Measurements from ENCODE around the gene ZBTB7C.

ZBTB7C gene

GRCh38 chr18:48320639-48320945 is 88.6 kb downstream of the ZBTB7C start:
- ATAC-seq = no peak

- ATAC-seq = no peak
Measured at GRCh38 chr18:48319801-48320638, 89.2 kb downstream of the ZBTB7C start.

GRCh38 chr18:48318436-48318835 is 90.7 kb downstream of the ZBTB7C start:
- no peak for ATAC-seq

GRCh38 chr18:48317781-48318381 is 91.3 kb downstream of the ZBTB7C start:
- no peak for ATAC-seq

- no peak for ATAC-seq
Measured at GRCh38 chr18:48316177-48316576, 93.0 kb downstream of the ZBTB7C start.

GRCh38 chr18:48314690-48315089 is 94.5 kb downstream of the ZBTB7C start:
- no peak for ATAC-seq

GRCh38 chr18:48313792-48314191 is 95.4 kb downstream of the ZBTB7C start:
- ATAC-seq = no peak

- no peak for ATAC-seq
Measured at GRCh38 chr18:48312066-48312465, 97.1 kb downstream of the ZBTB7C start.

- ATAC-seq = no peak
Measured at GRCh38 chr18:48310999-48311398, 98.2 kb downstream of the ZBTB7C start.

- ATAC-seq = no peak
Measured at GRCh38 chr18:48310353-48310752, 98.8 kb downstream of the ZBTB7C start.

GRCh38 chr18:48308755-48309575 is 100.2 kb downstream of the ZBTB7C start:
- ATAC-seq = no peak

- no peak for ATAC-seq
Measured at GRCh38 chr18:48308027-48308635, 101.1 kb downstream of the ZBTB7C start.

- ATAC-seq = no peak
Measured at GRCh38 chr18:48306838-48307237, 102.3 kb downstream of the ZBTB7C start.

GRCh38 chr18:48304906-48305693 is 104.1 kb downstream of the ZBTB7C start:
- no peak for ATAC-seq

- no peak for ATAC-seq
Measured at GRCh38 chr18:48303883-48304282, 105.3 kb downstream of the ZBTB7C start.

- ATAC-seq = no peak
Measured at GRCh38 chr18:48302736-48303135, 106.4 kb downstream of the ZBTB7C start.

GRCh38 chr18:48300463-48300961 is 108.7 kb downstream of the ZBTB7C start:
- no peak for ATAC-seq

- ATAC-seq = no peak
Measured at GRCh38 chr18:48297139-48297538, 112.0 kb downstream of the ZBTB7C start.

- no peak for ATAC-seq
Measured at GRCh38 chr18:48296581-48296980, 112.6 kb downstream of the ZBTB7C start.

- ATAC-seq = no peak
Measured at GRCh38 chr18:48295586-48296311, 113.4 kb downstream of the ZBTB7C start.

- ATAC-seq = no peak
Measured at GRCh38 chr18:48294899-48295585, 114.1 kb downstream of the ZBTB7C start.

Data from activated CD4-positive, CD25-positive, alpha-beta regulatory T cell treated with anti-CD3 and anti-CD28 coated beads, Interleukin-2, amount 50 U/mL, for 24 hours (primary cell).